Astrocyte (in vitro differentiated cells and primary cell): ENCODE results near the gene SERPINB13. TPM values are rescaled to one million over a fixed set of nuclear protein-coding genes. Genes with fewer than 3 reads are reported as not detected.

Experiments used
- DNase-seq: peaks from one replicate; pipeline ENCODE4 v3.0.0-alpha.2; 2010; ENCODE audit warnings: low read depth
- FAIRE-seq: peaks from 2 replicates; lab custom pipeline; 2011; peaks lifted over from hg19 to GRCh38; lab: Jason Lieb, UNC
- H2AFZ ChIP-seq: 2 replicates; pipeline ENCODE4 v1.6.0; 2012; ENCODE audit warnings: low read depth, low read length, inconsistent platforms
- H3K27ac ChIP-seq: 2 replicates; pipeline ENCODE4 v1.5.1; 2011; ENCODE audit warnings: low read depth, low read length, inconsistent platforms
- H3K27me3 ChIP-seq: 2 replicates; pipeline ENCODE4 v1.6.0; 2011; ENCODE audit warnings: low read length, inconsistent platforms; ENCODE audit not compliant: insufficient read depth
- H3K36me3 ChIP-seq: 2 replicates; pipeline ENCODE4 v1.5.1; 2011; ENCODE audit warnings: low read length, inconsistent platforms; ENCODE audit not compliant: insufficient read depth
- H3K4me1 ChIP-seq: 2 replicates; pipeline ENCODE4 v1.5.1; 2011; ENCODE audit warnings: low read length, inconsistent platforms; ENCODE audit not compliant: insufficient read depth
- H3K4me2 ChIP-seq: 2 replicates; pipeline ENCODE4 v1.6.0; 2012; ENCODE audit warnings: low read length, inconsistent platforms
- H3K4me3 ChIP-seq: 2 replicates; pipeline ENCODE4 v1.5.1; 2011; ENCODE audit warnings: low read depth, mild to moderate bottlenecking, low read length, inconsistent platforms; ENCODE audit not compliant: insufficient read depth
- H3K79me2 ChIP-seq: 2 replicates; pipeline ENCODE4 v1.6.0; 2012; ENCODE audit warnings: mild to moderate bottlenecking, low read length, inconsistent platforms; ENCODE audit not compliant: insufficient read depth
- H3K9ac ChIP-seq: 2 replicates; pipeline ENCODE4 v1.6.0; 2012; ENCODE audit warnings: mild to moderate bottlenecking, low read length, inconsistent platforms
- H3K9me3 ChIP-seq: 2 replicates; pipeline ENCODE4 v1.5.1; 2012; ENCODE audit warnings: low read depth, mild to moderate bottlenecking, low read length, inconsistent platforms; ENCODE audit not compliant: insufficient read depth
- H4K20me1 ChIP-seq: 2 replicates; pipeline ENCODE4 v1.6.0; 2012; ENCODE audit warnings: low read length, inconsistent platforms; ENCODE audit not compliant: insufficient read depth
- H3K27ac Mint-ChIP-seq: one replicate; pipeline ENCODE4 v1.8.0; 2021; ENCODE audit warnings: mild to moderate bottlenecking, mixed read lengths; ENCODE audit not compliant: unreplicated experiment
- H3K27me3 Mint-ChIP-seq: one replicate; pipeline ENCODE4 v1.8.0; 2021; ENCODE audit warnings: low read depth, mixed read lengths; ENCODE audit not compliant: unreplicated experiment
- H3K36me3 Mint-ChIP-seq: one replicate; pipeline ENCODE4 v1.8.0; 2021; ENCODE audit warnings: low read depth, mixed read lengths; ENCODE audit not compliant: unreplicated experiment
- H3K4me1 Mint-ChIP-seq: one replicate; pipeline ENCODE4 v1.8.0; 2021; ENCODE audit warnings: low read depth, mixed read lengths; ENCODE audit not compliant: unreplicated experiment
- H3K4me3 Mint-ChIP-seq: one replicate; pipeline ENCODE4 v1.8.0; 2021; ENCODE audit warnings: mild to moderate bottlenecking, moderate library complexity, mixed read lengths; ENCODE audit not compliant: unreplicated experiment
- H3K9me3 Mint-ChIP-seq: one replicate; pipeline ENCODE4 v1.8.0; 2021; ENCODE audit warnings: mild to moderate bottlenecking, mixed read lengths; ENCODE audit not compliant: unreplicated experiment
- CTCF ChIP-seq: IDR thresholded peaks from 2 replicates; pipeline ENCODE4 v1.5.1; 2011; ENCODE audit warnings: low read depth, mild to moderate bottlenecking, inconsistent platforms, low read length, moderate library complexity; ENCODE audit not compliant: insufficient read depth
- EZH2 ChIP-seq: IDR thresholded peaks from 2 replicates; pipeline ENCODE4 v1.6.1; 2012; ENCODE audit warnings: mild to moderate bottlenecking, low read length, inconsistent platforms; ENCODE audit not compliant: insufficient read depth
- total RNA-seq: library from RNA; stranded (reverse); gene quantifications from 2 replicates; pipeline ENCODE4 v1.2.1, GENCODE V29; 2021

The SERPINB13 gene
- total RNA-seq, 1 donor from 2014 or later, result not detected

- DNase-seq (peak; percentile 4), FAIRE-seq (peak; percentile 72)
- Mint-ChIP-seq H3K27ac (peak overlapping the region; percentile 16), H3K36me3 (no peaks in the 10 kb centered on the region), H3K4me3 (no peak overlapping the region), H3K9me3 (no peaks in the 10 kb centered on the region), H3K4me1 (peaks cover 10% of the 10 kb centered on the region), H3K27me3 (no peaks in the 10 kb centered on the region)
- Histone ChIP-seq H3K9me3 (no peaks in the 10 kb centered on the region), H2AFZ (no peak overlapping the region), H3K4me3 (no peak overlapping the region), H4K20me1 (no peaks in the 10 kb centered on the region), H3K79me2 (no peaks in the 10 kb centered on the region), H3K27me3 (no peaks in the 10 kb centered on the region), H3K4me2 (no peak overlapping the region), H3K9ac (no peak overlapping the region), H3K36me3 (no peaks in the 10 kb centered on the region), H3K4me1 (no peaks in the 10 kb centered on the region), H3K27ac (no peak overlapping the region)
- TF ChIP-seq EZH2, result no peak
- no peak for TF ChIP-seq CTCF
These were observed 16.6 kb downstream of the SERPINB13 start for GRCh38 chr18:63603772-63604171.

- peaks cover 10% of the 10 kb centered on the region for H3K4me1 Mint-ChIP-seq
These were observed 17.8 kb downstream of the SERPINB13 start for GRCh38 chr18:63604791-63605567.

More at GRCh38 chr18:63604791-63605567, 17.8 kb downstream of the SERPINB13 start:
- no peaks in the 10 kb centered on the region for H3K79me2 ChIP-seq
- H3K4me3 ChIP-seq, result no peak overlapping the region
- TF ChIP-seq CTCF (no peak), EZH2 (no peak)
- no peak overlapping the region for H3K9ac ChIP-seq
- no peaks in the 10 kb centered on the region for H3K27me3 ChIP-seq
- no peak for FAIRE-seq
- H3K9me3 ChIP-seq, result no peaks in the 10 kb centered on the region
- H3K27ac ChIP-seq, result no peak overlapping the region
- H3K36me3 ChIP-seq, result no peaks in the 10 kb centered on the region
- no peaks in the 10 kb centered on the region for H3K36me3 Mint-ChIP-seq
- H3K4me1 ChIP-seq, result no peaks in the 10 kb centered on the region
- no peak overlapping the region for H2AFZ ChIP-seq
- DNase-seq, result peak; percentile 13
- no peaks in the 10 kb centered on the region for H3K27me3 Mint-ChIP-seq
- H3K9me3 Mint-ChIP-seq, result no peaks in the 10 kb centered on the region
- no peak overlapping the region for H3K27ac Mint-ChIP-seq
- H3K4me2 ChIP-seq, result no peak overlapping the region
- no peak overlapping the region for H3K4me3 Mint-ChIP-seq
- H4K20me1 ChIP-seq, result no peaks in the 10 kb centered on the region
